Trophoblast cell (in vitro differentiated cells and primary cell): ENCODE data around the gene HS3ST2.

Source experiments
- DNase-seq, 2 donors: peaks; one replicate each; pipeline ENCODE4 v3.0.0-alpha.2; 2016
- H2AFZ ChIP-seq: 2 replicates; pipeline ENCODE4 v1.6.1; 2013; ENCODE audit warnings: low read length, moderate library complexity, mild to moderate bottlenecking; ENCODE audit not compliant: insufficient read depth, poor library complexity
- H2AK5ac ChIP-seq: 2 replicates; pipeline ENCODE4 v1.6.1; 2013; ENCODE audit warnings: mild to moderate bottlenecking, low read length
- H2BK120ac ChIP-seq: 2 replicates; pipeline ENCODE4 v1.6.1; 2013; ENCODE audit warnings: low read length, mild to moderate bottlenecking, moderate library complexity; ENCODE audit not compliant: insufficient read depth, poor library complexity
- H2BK12ac ChIP-seq: 2 replicates; pipeline ENCODE4 v1.6.1; 2013; ENCODE audit warnings: mild to moderate bottlenecking, low read length, moderate library complexity
- H2BK5ac ChIP-seq: 2 replicates; pipeline ENCODE4 v1.6.1; 2013; ENCODE audit warnings: low read length, low read depth, moderate library complexity, mild to moderate bottlenecking; ENCODE audit not compliant: poor library complexity
- H3K14ac ChIP-seq: 2 replicates; pipeline ENCODE4 v1.6.1; 2013; ENCODE audit warnings: mild to moderate bottlenecking, low read length
- H3K18ac ChIP-seq: 2 replicates; pipeline ENCODE4 v1.6.1; 2013; ENCODE audit warnings: mild to moderate bottlenecking, low read length
- H3K23ac ChIP-seq: 2 replicates; pipeline ENCODE4 v1.6.1; 2013; ENCODE audit warnings: low read length
- H3K27ac ChIP-seq: 2 replicates; pipeline ENCODE4 v1.5.1; 2013; ENCODE audit warnings: low read depth, mild to moderate bottlenecking, inconsistent platforms, low read length, moderate library complexity
- H3K27me3 ChIP-seq: 2 replicates; pipeline ENCODE4 v1.6.1; 2013; ENCODE audit warnings: inconsistent platforms, mild to moderate bottlenecking, low read length, moderate library complexity; ENCODE audit not compliant: insufficient read depth
- H3K36me3 ChIP-seq, 2 experiments: 1 replicate in 1 of 2; 2 replicates in 1 of 2; pipeline ENCODE4 v1.6.1; 2013; ENCODE audit warnings: low read length in 2 of 2, mild to moderate bottlenecking in 2 of 2, moderate library complexity in 1 of 2; ENCODE audit not compliant: insufficient read depth in 2 of 2, control insufficient read depth in 1 of 2
- H3K4ac ChIP-seq: 2 replicates; pipeline ENCODE4 v1.6.1; 2013; ENCODE audit warnings: low read depth, mild to moderate bottlenecking, low read length, moderate library complexity
- H3K4me1 ChIP-seq, 2 experiments: 1 replicate in 1 of 2; 2 replicates in 1 of 2; pipeline ENCODE4 v1.6.1; 2013; ENCODE audit warnings: low read length in 2 of 2, mild to moderate bottlenecking in 2 of 2, moderate library complexity in 1 of 2; ENCODE audit not compliant: insufficient read depth in 2 of 2, control insufficient read depth in 1 of 2
- H3K4me2 ChIP-seq: 2 replicates; pipeline ENCODE4 v1.6.1; 2013; ENCODE audit warnings: inconsistent platforms, mild to moderate bottlenecking, low read length, moderate library complexity
- H3K4me3 ChIP-seq: 2 replicates; pipeline ENCODE4 v1.5.1; 2013; ENCODE audit warnings: mild to moderate bottlenecking, low read depth, low read length, inconsistent platforms
- H3K79me1 ChIP-seq: one replicate; pipeline ENCODE4 v1.6.1; 2013; ENCODE audit warnings: low read length
- H3K79me2 ChIP-seq: 2 replicates; pipeline ENCODE4 v1.6.1; 2013; ENCODE audit warnings: low read length, mild to moderate bottlenecking; ENCODE audit not compliant: control insufficient read depth, insufficient read depth, poor library complexity
- H3K9ac ChIP-seq: 2 replicates; pipeline ENCODE4 v1.6.1; 2013; ENCODE audit warnings: mild to moderate bottlenecking, low read length
- H3K9me3 ChIP-seq: 2 replicates; pipeline ENCODE4 v1.6.1; 2013; ENCODE audit warnings: low read depth, mild to moderate bottlenecking, control low read depth, inconsistent platforms, low read length; ENCODE audit not compliant: insufficient read depth
- H4K12ac ChIP-seq: 2 replicates; pipeline ENCODE4 v1.6.1; 2013; ENCODE audit warnings: low read depth, mild to moderate bottlenecking, low read length, moderate library complexity
- H4K8ac ChIP-seq: 2 replicates; pipeline ENCODE4 v1.6.1; 2013; ENCODE audit warnings: low read depth, mild to moderate bottlenecking, low read length, moderate library complexity
- H4K91ac ChIP-seq: one replicate; pipeline ENCODE4 v1.6.1; 2013; ENCODE audit warnings: low read depth, mild to moderate bottlenecking, low read length, moderate library complexity
- WGBS: extraction: QIAGEN DNeasy Blood & Tissue Kit; methylation state at CpG from one replicate; pipeline ENCODE4 v1.1.7; 2013; ENCODE audit warnings: missing lambda C conversion rate; ENCODE audit not compliant: insufficient read length, insufficient coverage; ENCODE audit errors: extremely low coverage; 5-methylcytosine and 5-hydroxymethylcytosine counted together

HS3ST2 gene

DNA sequence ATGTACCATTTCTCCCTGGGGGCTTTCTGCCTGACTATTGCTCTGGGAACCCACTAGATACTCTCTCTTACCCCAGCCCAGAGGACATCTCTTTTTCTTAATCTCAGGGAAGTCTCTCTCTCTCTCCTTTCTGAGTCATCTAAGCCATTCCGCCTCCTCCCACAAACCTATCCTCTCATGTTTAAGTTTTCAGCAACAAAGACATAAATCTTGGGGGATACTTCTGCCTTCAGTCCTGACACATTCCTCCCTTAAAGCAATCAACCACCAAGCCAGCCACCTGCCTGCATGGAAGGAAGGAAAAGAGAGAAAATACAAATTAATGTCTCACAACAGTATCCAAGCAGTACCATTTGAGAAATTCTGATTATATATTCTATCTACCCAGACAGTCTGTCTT, 128.8 kb downstream of the HS3ST2 start:
- Histone ChIP-seq H2BK120ac (no peak overlapping the region), H3K4me2 (no peak overlapping the region), H3K27ac (no peak overlapping the region), H3K4ac (no peak overlapping the region), H3K4me3 (no peak overlapping the region), H4K12ac (no peak overlapping the region), H3K27me3 (no peaks in the 10 kb centered on the region), H3K9me3 (no peaks in the 10 kb centered on the region), H3K18ac (no peak overlapping the region), H2AFZ (no peak overlapping the region), H2BK5ac (no peak overlapping the region), H2AK5ac (no peak overlapping the region), H3K23ac (no peak overlapping the region), H4K91ac (no peak overlapping the region), H3K4me1 (no peaks in the 10 kb centered on the region), H3K79me2 (no peaks in the 10 kb centered on the region), H3K14ac (no peak overlapping the region), H4K8ac (no peak overlapping the region), H3K9ac (no peak overlapping the region), H3K79me1 (no peaks in the 10 kb centered on the region), H2BK12ac (no peak overlapping the region), H3K36me3 (no peaks in the 10 kb centered on the region)
- no CpG with 5 or more reads among the region's 1 CpG for WGBS
- DNase-seq, result no peak

DNA sequence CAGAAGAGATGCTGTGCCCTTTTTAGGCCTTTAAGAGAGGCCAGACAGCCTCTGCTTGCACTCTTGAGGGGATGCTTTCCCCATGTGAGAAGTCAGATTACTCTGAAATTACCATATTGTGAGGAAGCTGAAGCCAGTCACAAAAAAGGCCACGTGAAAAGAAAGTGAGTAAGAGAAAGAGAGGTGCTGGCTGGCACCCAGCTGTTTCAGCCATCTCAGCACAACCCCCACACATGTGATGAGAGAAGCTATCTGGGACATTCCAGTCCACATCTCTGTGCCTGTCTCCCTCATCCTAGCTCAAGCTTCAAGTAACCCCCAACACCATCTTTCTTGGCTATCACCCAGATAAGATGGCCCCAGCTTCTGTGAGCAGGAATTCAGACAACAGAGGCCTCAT, 131.4 kb downstream of the HS3ST2 start:
- DNase-seq, result no peak
- Histone ChIP-seq H3K4ac (no peak overlapping the region), H3K36me3 (no peaks in the 10 kb centered on the region), H3K79me2 (no peaks in the 10 kb centered on the region), H3K4me1 (no peaks in the 10 kb centered on the region), H3K14ac (no peak overlapping the region), H3K9me3 (peaks cover 1% of the 10 kb centered on the region), H4K8ac (no peak overlapping the region), H4K12ac (no peak overlapping the region), H3K27me3 (no peaks in the 10 kb centered on the region), H3K27ac (no peak overlapping the region), H2BK5ac (no peak overlapping the region), H3K9ac (no peak overlapping the region), H2BK12ac (no peak overlapping the region), H4K91ac (no peak overlapping the region), H2AFZ (no peak overlapping the region), H2BK120ac (no peak overlapping the region), H3K23ac (no peak overlapping the region), H3K4me2 (no peak overlapping the region), H2AK5ac (no peak overlapping the region), H3K4me3 (no peak overlapping the region), H3K18ac (no peak overlapping the region), H3K79me1 (no peaks in the 10 kb centered on the region)
- no CpG with 5 or more reads among the region's 1 CpG for WGBS

- no peak overlapping the region for H2AK5ac ChIP-seq
Measured at GRCh38 chr16:22946433-22946832, 132.5 kb downstream of the HS3ST2 start.

GRCh38 chr16:22948058-22948602, 134.2 kb downstream of the HS3ST2 start:
- no CpG with 5 or more reads among the region's 33 CpGs for WGBS
- Histone ChIP-seq H2BK5ac (no peak overlapping the region), H2BK12ac (no peak overlapping the region), H3K36me3 (no peaks in the 10 kb centered on the region), H3K18ac (no peak overlapping the region), H4K8ac (no peak overlapping the region), H2AK5ac (no peak overlapping the region), H4K12ac (no peak overlapping the region), H3K4me2 (no peak overlapping the region), H3K79me1 (no peaks in the 10 kb centered on the region), H4K91ac (no peak overlapping the region), H2BK120ac (no peak overlapping the region), H3K27me3 (no peaks in the 10 kb centered on the region), H3K9ac (no peak overlapping the region), H2AFZ (no peak overlapping the region), H3K9me3 (peaks cover 1% of the 10 kb centered on the region), H3K23ac (no peak overlapping the region), H3K4me3 (no peak overlapping the region), H3K79me2 (no peaks in the 10 kb centered on the region), H3K4ac (no peak overlapping the region), H3K14ac (no peak overlapping the region), H3K27ac (no peak overlapping the region), H3K4me1 (no peaks in the 10 kb centered on the region)
- DNase-seq, result no peak

More at GRCh38 chr16:22946433-22946832, 132.5 kb downstream of the HS3ST2 start:
- H3K4ac ChIP-seq, result no peak overlapping the region
- no peak overlapping the region for H4K8ac ChIP-seq
- no peak overlapping the region for H3K9ac ChIP-seq
- no peaks in the 10 kb centered on the region for H3K79me2 ChIP-seq
- no peak overlapping the region for H3K14ac ChIP-seq
- H2BK5ac ChIP-seq, result no peak overlapping the region
- H2BK120ac ChIP-seq, result no peak overlapping the region
- H3K27ac ChIP-seq, result no peak overlapping the region
- no peaks in the 10 kb centered on the region for H3K36me3 ChIP-seq
- H3K79me1 ChIP-seq, result no peaks in the 10 kb centered on the region
- H2BK12ac ChIP-seq, result no peak overlapping the region
- H3K27me3 ChIP-seq, result no peaks in the 10 kb centered on the region
- H3K4me2 ChIP-seq, result no peak overlapping the region
- H3K23ac ChIP-seq, result no peak overlapping the region
- H4K91ac ChIP-seq, result no peak overlapping the region
- no peak for DNase-seq
- peaks cover 1% of the 10 kb centered on the region for H3K9me3 ChIP-seq
- no peak overlapping the region for H4K12ac ChIP-seq
- WGBS, result no CpG with 5 or more reads among the region's 2 CpGs
- no peak overlapping the region for H3K18ac ChIP-seq
- H3K4me1 ChIP-seq, result no peaks in the 10 kb centered on the region
- no peak overlapping the region for H3K4me3 ChIP-seq
- H2AFZ ChIP-seq, result no peak overlapping the region
